Upper lobe of left lung (tissue), 4 donors: ENCODE results near the gene C1orf21.

Experiments
- CTCF ChIP-seq, 6 experiments: fragments of 450-650 bp in 4 of 6; fragments of 200-600 bp in 2 of 6; sonication (generic) in 2 of 6; IDR thresholded peaks; one replicate each; pipeline ENCODE4 v1.5.1; 2016 to 2019; ENCODE audit warnings: antibody characterized with exemption in 6 of 6
- EP300 ChIP-seq, 4 donors: sonication (generic); formaldehyde crosslinking; IDR thresholded peaks; one replicate each; pipeline ENCODE4 v1.5.1; 2017; ENCODE audit warnings: antibody characterized with exemption in 4 of 4, control low read depth in 2 of 4
- POLR2A ChIP-seq, 4 donors: fragments of 450-650 bp; IDR thresholded peaks; one replicate each; pipeline ENCODE4 v1.5.1; 2016 to 2017; ENCODE audit warnings: antibody characterized with exemption in 4 of 4, mild to moderate bottlenecking in 2 of 4
- POLR2AphosphoS5 ChIP-seq, 2 donors: sonication (generic); formaldehyde crosslinking; IDR thresholded peaks; one replicate each; pipeline ENCODE4 v1.5.1; 2017; ENCODE audit warnings: antibody characterized with exemption in 2 of 2

DNA sequence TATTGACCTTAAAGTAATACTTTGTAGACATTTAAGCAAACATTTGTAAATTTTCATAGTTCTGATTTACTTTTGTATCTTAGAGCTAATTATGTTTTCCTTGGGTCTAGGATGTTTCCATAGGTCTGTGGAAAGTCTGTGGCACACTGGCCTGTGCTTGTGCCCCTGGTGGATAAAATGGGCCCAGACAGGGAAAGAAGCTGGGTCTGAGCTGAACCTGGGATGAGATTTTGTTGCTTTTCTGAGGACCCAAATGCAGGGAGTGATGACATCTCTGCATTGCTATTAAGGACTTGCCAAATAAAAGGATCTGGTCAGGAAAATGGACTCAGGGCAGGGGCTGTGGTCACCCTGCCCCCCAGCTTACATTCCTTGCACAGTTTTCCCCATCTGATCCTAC lies 41.8 kb downstream of the C1orf21 start:
- TF ChIP-seq CTCF (IDR thresholded peaks at IDR 0.05) (no peak), POLR2A (IDR thresholded peaks at IDR 0.05) (no peak), EP300 (IDR thresholded peaks at IDR 0.05) (no peak), POLR2AphosphoS5 (IDR thresholded peaks at IDR 0.05) (no peak)
